HepG2 (cell line): Measurements from ENCODE around the gene ARMH3. TPM values are rescaled to one million over a fixed set of nuclear protein-coding genes. Genes with fewer than 3 reads are reported as not detected.

Experiments
- AGO2 ChIP-seq: fragments of 200-400 bp; formaldehyde crosslinking; optimal IDR thresholded peaks from 2 replicates; pipeline ENCODE3; 2017; ENCODE audit warnings: mild to moderate bottlenecking, low read depth, low read length, moderate library complexity
- GATA4 ChIP-seq: sonication (generic); IDR thresholded peaks from 2 replicates; pipeline ENCODE4 v1.6.1; 2016; ENCODE audit warnings: antibody characterized with exemption, low read depth, borderline replicate concordance
- HNRNPLL ChIP-seq: fragments of 200-400 bp; formaldehyde crosslinking; IDR thresholded peaks from 2 replicates; pipeline ENCODE4 v1.6.1; 2017; ENCODE audit warnings: mild to moderate bottlenecking, low read depth, low read length; ENCODE audit not compliant: poor library complexity, severe bottlenecking
- MAFK ChIP-seq, 2 experiments: IDR thresholded peaks in 1 of 2; conservative IDR thresholded peaks in 1 of 2; 2 replicates each; pipeline ENCODE4 v1.6.1; 2011; ENCODE audit warnings: improper control_type of control experiment in 2 of 2, low read length in 2 of 2
- NFYC ChIP-seq: IDR thresholded peaks from 2 replicates; pipeline ENCODE4 v1.6.1; 2016; ENCODE audit warnings: missing genetic modification reagents, missing compliant biosample characterization
- PREB ChIP-seq: sonication (generic); formaldehyde crosslinking; IDR thresholded peaks from 2 replicates; pipeline ENCODE4 v1.4.0; 2020; ENCODE audit warnings: missing genetic modification reagents
- RBFOX2 ChIP-seq: fragments of 200-400 bp; formaldehyde crosslinking; IDR thresholded peaks from 2 replicates; pipeline ENCODE4 v1.6.1; 2017; ENCODE audit warnings: low read depth, mild to moderate bottlenecking, low read length
- RBM22 ChIP-seq: fragments of 200-400 bp; formaldehyde crosslinking; optimal IDR thresholded peaks from 2 replicates; pipeline ENCODE3; 2017; ENCODE audit warnings: mild to moderate bottlenecking, low read length, moderate library complexity
- RNF2 ChIP-seq: fragments of 450-650 bp; conservative IDR thresholded peaks from 2 replicates; pipeline ENCODE4 v1.6.1; 2016; ENCODE audit warnings: low read depth
- ZBTB40 ChIP-seq, 2 experiments: fragments of 450-650 bp in 1 of 2; sonication (generic) in 1 of 2; formaldehyde crosslinking in 1 of 2; IDR thresholded peaks; 2 replicates each; pipeline versions ENCODE4 v1.6.1 to v1.8.0; 2016 to 2022; ENCODE audit warnings: antibody characterized with exemption in 1 of 2, mild to moderate bottlenecking in 1 of 2, missing genetic modification reagents in 1 of 2
- ZNF136 ChIP-seq: sonication (generic); formaldehyde crosslinking; IDR thresholded peaks from 2 replicates; pipeline ENCODE4 v1.8.1; 2022; ENCODE audit warnings: low read depth, mild to moderate bottlenecking, moderate library complexity, missing genetic modification reagents
- ZNF20 ChIP-seq: sonication (generic); formaldehyde crosslinking; IDR thresholded peaks from 2 replicates; pipeline ENCODE4 v1.4.0; 2020; ENCODE audit warnings: mild to moderate bottlenecking, moderate library complexity, missing genetic modification reagents
- ZNF232 ChIP-seq: sonication (generic); formaldehyde crosslinking; IDR thresholded peaks from 2 replicates; pipeline ENCODE4 v1.4.0; 2020; ENCODE audit warnings: missing genetic modification reagents, borderline replicate concordance
- ZNF547 ChIP-seq: sonication (generic); formaldehyde crosslinking; IDR thresholded peaks from 2 replicates; pipeline ENCODE4 v1.5.1; 2020; ENCODE audit warnings: mild to moderate bottlenecking, missing genetic modification reagents
- ZNF557 ChIP-seq: sonication (generic); formaldehyde crosslinking; IDR thresholded peaks from 2 replicates; pipeline ENCODE4 v1.4.0; 2020; ENCODE audit warnings: missing genetic modification reagents
- ZNF670 ChIP-seq: sonication (generic); formaldehyde crosslinking; IDR thresholded peaks from 2 replicates; pipeline ENCODE4 v1.8.0; 2022; ENCODE audit warnings: mild to moderate bottlenecking, missing genetic modification reagents, borderline replicate concordance
- ZNF710 ChIP-seq: sonication (generic); formaldehyde crosslinking; IDR thresholded peaks from 2 replicates; pipeline ENCODE4 v1.5.0; 2020; ENCODE audit warnings: mild to moderate bottlenecking, missing genetic modification reagents, borderline replicate concordance
- polyA plus RNA-seq, 8 experiments: library from polyadenylated mRNA; depleted of rRNA in 3 of 8; stranded (reverse) in 7 of 8; unstranded in 1 of 8; fragments of >200 nt; fragmentation: Illumina TruSeq in 4 of 8; extraction: Trizol in 4 of 8; gene quantifications; 2 replicates each; pipeline versions ENCODE4 v1.2.1 to v1.2.3, GENCODE V29; 2011 to 2016; ENCODE audit warnings: low read depth in 4 of 8, missing spikeins in 1 of 8, mixed read lengths in 1 of 8; ENCODE audit not compliant: insufficient read depth in 1 of 8
- total RNA-seq, 5 experiments: library from RNA; depleted of rRNA; stranded (reverse); fragments of >200 nt; fragmentation: Illumina TruSeq; extraction: Trizol; gene quantifications; 2 replicates each; pipeline ENCODE4 v1.2.3, GENCODE V29; 2016; ENCODE audit warnings: low read depth in 1 of 5

ARMH3 gene
- total and polyA plus RNA-seq, 2 of the 13 experiments (the other 11 are each of a cell fraction or from before 2014, with no cell fraction given) = 8.4 to 16.9 TPM

- no peak for TF ChIP-seq ZNF670 (CRISPR knock-in tag)
- TF ChIP-seq NFYC = no peak
- no peak for TF ChIP-seq ZNF232 (CRISPR knock-in tag)
- TF ChIP-seq ZNF547 = no peak
- TF ChIP-seq AGO2 = peak; percentile 83
- TF ChIP-seq ZNF136 (CRISPR knock-in tag) = no peak
- TF ChIP-seq RBFOX2 = peak; percentile 22; the same call in 1 of the 2 replicates
- no peak for TF ChIP-seq ZNF20 (CRISPR knock-in tag)
- TF ChIP-seq ZNF557 (CRISPR knock-in tag) = no peak
- peak; percentile 55 to 75 for TF ChIP-seq MAFK (conservative IDR thresholded peaks at IDR 0.05 in 1 of 2, IDR thresholded peaks at IDR 0.05 in 1 of 2; ENCODE audit: low read length in 2 of 2)
- peak; percentile 14 for TF ChIP-seq RBM22
- TF ChIP-seq RNF2 = no peak
- no peak for TF ChIP-seq GATA4
- peak; percentile 52 for TF ChIP-seq HNRNPLL
- no peak for TF ChIP-seq ZBTB40 (IDR thresholded peaks at IDR 0.05)
- TF ChIP-seq ZBTB40 (CRISPR knock-in tag; IDR thresholded peaks at IDR 0.05) = no peak
- TF ChIP-seq PREB = no peak
- no peak for TF ChIP-seq ZNF710 (CRISPR knock-in tag)
Observed at GRCh38 chr10:101830322-101831168, 225.4 kb downstream of the ARMH3 start (continued).
